ENCODE measurements around the gene CACYBP. TPM values are rescaled to one million over a fixed set of nuclear protein-coding genes. Genes with fewer than 3 reads are reported as not detected.

Gene CACYBP, protein sequence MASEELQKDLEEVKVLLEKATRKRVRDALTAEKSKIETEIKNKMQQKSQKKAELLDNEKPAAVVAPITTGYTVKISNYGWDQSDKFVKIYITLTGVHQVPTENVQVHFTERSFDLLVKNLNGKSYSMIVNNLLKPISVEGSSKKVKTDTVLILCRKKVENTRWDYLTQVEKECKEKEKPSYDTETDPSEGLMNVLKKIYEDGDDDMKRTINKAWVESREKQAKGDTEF
- total RNA-seq (2021; ENCODE audit: unreplicated experiment) (194 TPM), Bru-seq, nascent RNA (percentile 92 among the genes with signal in this experiment), BruChase-seq, experiment 1, labeled RNA remaining after a 6-hour chase (percentile 91 among the genes with signal in this experiment), BruChase-seq, experiment 2, labeled RNA remaining after a 2-hour chase (percentile 84 among the genes with signal in this experiment)
- 53.5 and 79.1 TPM in 2 replicates for polyA plus RNA-seq (2012)
- long read RNA-seq, transcript CACYBP-209 (6 exons, 2,835 nt) = minor isoform, 6 of 268 reads
- long read RNA-seq, transcript CACYBP-201 (6 exons, 2,766 nt) = major isoform, 218 of 268 reads
- long read RNA-seq, partial matches to known transcripts = 2 of 268 reads
- long read RNA-seq, other reads (novel, unspliced or antisense) = 40 of 268 reads

DNA sequence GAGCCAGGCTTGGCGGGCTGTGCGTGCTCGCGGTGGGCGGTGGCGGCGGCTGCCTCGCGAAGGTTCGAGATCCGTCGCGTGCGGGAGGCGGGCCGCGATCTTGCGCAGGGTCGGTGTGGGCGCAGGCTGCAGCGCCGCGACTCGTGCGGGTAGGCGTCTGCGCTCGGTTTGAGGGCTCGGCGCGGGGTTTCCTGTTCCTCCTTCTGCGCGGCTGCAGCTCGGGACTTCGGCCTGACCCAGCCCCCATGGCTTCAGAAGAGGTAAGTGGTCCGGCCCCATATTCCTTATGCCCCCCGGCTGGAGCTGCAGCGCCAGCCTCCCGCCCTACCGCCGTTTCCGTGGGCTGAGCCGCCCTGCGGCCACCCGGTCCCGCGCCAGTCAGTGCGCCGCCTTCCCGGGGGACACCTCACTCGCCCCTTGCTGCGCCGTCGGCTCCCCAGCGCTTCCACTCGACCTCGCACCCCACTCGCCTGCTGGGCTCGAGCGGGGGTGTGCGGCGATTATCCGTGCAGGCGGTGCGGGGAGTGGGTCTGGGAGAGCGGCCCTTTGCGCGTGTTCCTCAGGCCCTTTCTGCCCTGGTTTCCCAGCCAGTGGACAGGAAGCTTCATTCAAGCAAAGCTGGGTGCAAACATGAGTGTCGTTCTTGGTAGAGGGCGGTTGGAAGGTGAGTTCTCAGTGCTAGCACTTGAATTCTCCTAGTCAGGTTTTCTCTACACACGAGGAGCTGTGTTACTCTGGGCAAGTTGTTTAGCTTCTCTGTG is at the start of gene CACYBP:
TSS of gene CACYBP (plus strand) at position 12 of the 761 bp plus-strand sequence. CDS start at position 246, 234 bp downstream.
- H3K4me2 ChIP-seq (ENCODE audit: low read length) = peak within 1 kb of the TSS; percentile 91
- BruUV-seq (replicated peaks) = no TSS peak
- H3K4me3 ChIP-seq (replicated peaks in 1 of 2; ENCODE audit: low read depth in 1 of 2, low read length in 2 of 2) = peak within 1 kb of the TSS; percentile 87 to 96
- peaks cover 22% of the 10 kb centered on the region; the same call in 1 of the 2 replicates for H4K20me1 ChIP-seq (ENCODE audit: insufficient read depth)
- ATAC-seq (no peak), DNase-seq (ENCODE audit: low read depth, low spot score) (no peak)
- RAD21 ChIA-PET (ENCODE audit: low non-redundant PET in 1 of 2, low total read pairs in 2 of 2, uncharacterized antibody in 2 of 2, unreplicated experiment in 2 of 2) = interaction anchor here in 1 of 2 experiments (1.1 kb wide), 1 partner anchor 125 kb away, joined by 3 read pairs; no protein-coding TSS in a partner anchor
- H3K79me2 ChIP-seq (ENCODE audit: insufficient read depth, low read length) = peaks cover 61% of the 10 kb centered on the region
- H2AFZ ChIP-seq (ENCODE audit: low read depth, low read length, poor library complexity, severe bottlenecking) = peak within 1 kb of the TSS; percentile 64
- H3K4me1 ChIP-seq (ENCODE audit: control insufficient read depth in 1 of 2, insufficient read depth in 2 of 2, low read length in 2 of 2) = peaks cover 8 to 32% of the 10 kb centered on the region in 2 experiments
- CTCF ChIA-PET = interaction anchor here (0.9 to 1.5 kb wide), 4 partner anchors 11 to 117 kb away, joined by 3 to 6 read pairs (median 4); no protein-coding TSS in a partner anchor
- peak within 1 kb of the TSS; percentile 99 for H3K9ac ChIP-seq (ENCODE audit: low read length)
- TF ChIP-seq POLR2A (IDR thresholded peaks at IDR 0.05; ENCODE audit: borderline replicate concordance, extremely low read depth, insufficient read depth, insufficient read length) (peak; percentile 57), EZH2phosphoT487 (IDR thresholded peaks at IDR 0.05; ENCODE audit: borderline replicate concordance) (no peak), FOSL1 (IDR thresholded peaks at IDR 0.05; ENCODE audit: low read depth) (no peak), RAD21 (IDR thresholded peaks at IDR 0.05; ENCODE audit: low read depth) (no peak), SRF (IDR thresholded peaks at IDR 0.05; ENCODE audit: low read depth) (no peak), POLR2AphosphoS5 (IDR thresholded peaks at IDR 0.05; ENCODE audit: low read depth, low read length) (peak; percentile 81), ELF1 (IDR thresholded peaks at IDR 0.05; ENCODE audit: borderline replicate concordance, low read depth) (no peak), CBX3 (IDR thresholded peaks at IDR 0.05; ENCODE audit: low read depth) (no peak; the same call in 1 of the 2 replicates), ZNF274 (IDR thresholded peaks at IDR 0.05; ENCODE audit: low read depth, low read length) (no peak), ZFX (IDR thresholded peaks at IDR 0.05) (peak; percentile 43; the same call in 1 of the 2 replicates), SP1 (IDR thresholded peaks at IDR 0.05; ENCODE audit: low read depth) (no peak), YY1 (IDR thresholded peaks at IDR 0.05; ENCODE audit: extremely low read depth, insufficient replicate concordance, low read depth, low read length) (no peak)
- TF ChIP-seq, protein P1, sequence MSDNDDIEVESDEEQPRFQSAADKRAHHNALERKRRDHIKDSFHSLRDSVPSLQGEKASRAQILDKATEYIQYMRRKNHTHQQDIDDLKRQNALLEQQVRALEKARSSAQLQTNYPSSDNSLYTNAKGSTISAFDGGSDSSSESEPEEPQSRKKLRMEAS (IDR thresholded peaks at IDR 0.05) = peak; percentile 95
- TF ChIP-seq, protein P2, sequence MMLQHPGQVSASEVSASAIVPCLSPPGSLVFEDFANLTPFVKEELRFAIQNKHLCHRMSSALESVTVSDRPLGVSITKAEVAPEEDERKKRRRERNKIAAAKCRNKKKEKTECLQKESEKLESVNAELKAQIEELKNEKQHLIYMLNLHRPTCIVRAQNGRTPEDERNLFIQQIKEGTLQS (IDR thresholded peaks at IDR 0.05) = no peak
- TF ChIP-seq, protein P3, sequence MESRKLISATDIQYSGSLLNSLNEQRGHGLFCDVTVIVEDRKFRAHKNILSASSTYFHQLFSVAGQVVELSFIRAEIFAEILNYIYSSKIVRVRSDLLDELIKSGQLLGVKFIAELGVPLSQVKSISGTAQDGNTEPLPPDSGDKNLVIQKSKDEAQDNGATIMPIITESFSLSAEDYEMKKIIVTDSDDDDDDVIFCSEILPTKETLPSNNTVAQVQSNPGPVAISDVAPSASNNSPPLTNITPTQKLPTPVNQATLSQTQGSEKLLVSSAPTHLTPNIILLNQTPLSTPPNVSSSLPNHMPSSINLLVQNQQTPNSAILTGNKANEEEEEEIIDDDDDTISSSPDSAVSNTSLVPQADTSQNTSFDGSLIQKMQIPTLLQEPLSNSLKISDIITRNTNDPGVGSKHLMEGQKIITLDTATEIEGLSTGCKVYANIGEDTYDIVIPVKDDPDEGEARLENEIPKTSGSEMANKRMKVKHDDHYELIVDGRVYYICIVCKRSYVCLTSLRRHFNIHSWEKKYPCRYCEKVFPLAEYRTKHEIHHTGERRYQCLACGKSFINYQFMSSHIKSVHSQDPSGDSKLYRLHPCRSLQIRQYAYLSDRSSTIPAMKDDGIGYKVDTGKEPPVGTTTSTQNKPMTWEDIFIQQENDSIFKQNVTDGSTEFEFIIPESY (IDR thresholded peaks at IDR 0.05; ENCODE audit: extremely low read depth, insufficient replicate concordance, low read length) = no peak
- H3K27me3 ChIP-seq (ENCODE audit: insufficient read depth, low read length) = no peaks in the 10 kb centered on the region
- POLR2A ChIA-PET = interaction anchor here (0.6 to 2.6 kb wide), 12 partner anchors 11 to 224 kb away, joined by 3 to 21 read pairs (median 4); partner anchors contain the start of gene MRPS14
- no peaks in the 10 kb centered on the region; a peak in 1 of 4 replicates for H3K36me3 ChIP-seq (ENCODE audit: control insufficient read depth in 1 of 2, insufficient read depth in 2 of 2, low read length in 2 of 2)
- intact Hi-C loops (cut with micrococcal nuclease) = loop anchor here (5.0 kb wide), 1 partner anchor 738 kb away; no protein-coding TSS in a partner anchor
- no peaks in the 10 kb centered on the region for H3K9me2 ChIP-seq (ENCODE audit: insufficient read depth)
- H3K27ac ChIP-seq (ENCODE audit: low read depth, low read length) = peak within 1 kb of the TSS; percentile 77
- no peaks in the 10 kb centered on the region for H3K9me3 ChIP-seq (ENCODE audit: control insufficient read depth in 1 of 2, insufficient read depth in 1 of 2, low read depth in 1 of 2, low read length in 2 of 2)
